A549 (cell line): ENCODE data around the gene MYOG. TPM values are rescaled to one million over a fixed set of nuclear protein-coding genes. Genes with fewer than 3 reads are reported as not detected.

Experiments
- ATAC-seq, 2 experiments: fragments of 200-7000 bp in 1 of 2; fragments of >200 bp in 1 of 2; cut with Nextera tagmentation in 1 of 2; cut with Tn5 transposase in 1 of 2; 3 replicates each; pipeline versions ENCODE4 v1.8.0 to v1.9.1; 2018 to 2020; ENCODE audit warnings: mild to moderate bottlenecking in 1 of 2, moderate library complexity in 1 of 2
- CTCF ChIA-PET: fragments of 300-600 bp; sonication (Branson Sonifier 250); formaldehyde crosslinking; extraction: SDS; loops from one replicate; lab custom pipeline; 2021; ENCODE audit warnings: antibody characterized with exemption, inconsistent platforms; lab: Yijun Ruan, JAX
- POLR2A ChIA-PET: fragments of 350-600 bp; formaldehyde crosslinking; extraction: SDS; loops from one replicate; lab custom pipeline; 2021; ENCODE audit warnings: antibody characterized with exemption, inconsistent platforms; lab: Yijun Ruan, JAX
- DNase-seq, 2 experiments: peaks; one replicate each; pipeline versions ENCODE4 v3.0.0 to v3.0.0-alpha.2; 2011 to 2016; ENCODE audit warnings: low read depth in 1 of 2, low spot score in 1 of 2
- FAIRE-seq: peaks from 2 replicates; lab custom pipeline; 2011; peaks lifted over from hg19 to GRCh38; lab: Jason Lieb, UNC
- H3K27ac ChIP-seq, 2 experiments: fragments of >200 bp; sonication (Bioruptor Twin); formaldehyde crosslinking; 3 replicates each; pipeline ENCODE4 v1.5.1; 2016 to 2017
- H3K4me1 ChIP-seq: fragments of >200 bp; sonication (Bioruptor Twin); formaldehyde crosslinking; 3 replicates; pipeline ENCODE4 v1.6.1; 2016
- H3K4me2 ChIP-seq: fragments of >200 bp; sonication (Bioruptor Twin); formaldehyde crosslinking; 3 replicates; pipeline ENCODE4 v1.6.1; 2016
- H3K4me3 ChIP-seq: fragments of >200 bp; sonication (Bioruptor Twin); formaldehyde crosslinking; 3 replicates; pipeline ENCODE4 v1.5.1; 2016
- H3K9me3 ChIP-seq: fragments of >200 bp; sonication (Bioruptor Twin); formaldehyde crosslinking; 3 replicates; pipeline ENCODE4 v1.6.1; 2016
- CBX8 ChIP-seq: fragments of 200-600 bp; sonication (generic); IDR thresholded peaks from 2 replicates; pipeline ENCODE4 v1.6.1; 2016
- CHD2 ChIP-seq: fragments of 150-350 bp; IDR thresholded peaks from 2 replicates; pipeline ENCODE4 v1.6.1; 2014; ENCODE audit warnings: low read length; ENCODE audit not compliant: partially characterized antibody
- EP300 ChIP-seq, 2 experiments: fragments of >200 bp; sonication (Bioruptor Twin); formaldehyde crosslinking; IDR thresholded peaks; 2 replicates in 1 of 2; 3 replicates in 1 of 2; pipeline ENCODE4 v1.6.1; 2016 to 2017
- ESRRA ChIP-seq: fragments of 150-350 bp; IDR thresholded peaks from 2 replicates; pipeline ENCODE4 v1.6.1; 2014; ENCODE audit warnings: mild to moderate bottlenecking, low read length, borderline replicate concordance
- FOSB ChIP-seq: fragments of 250-450 bp; sonication (Bioruptor Pico); IDR thresholded peaks from 2 replicates; pipeline ENCODE4 v1.5.0; 2020; ENCODE audit warnings: mild to moderate bottlenecking, moderate library complexity
- HEYL ChIP-seq: fragments of 250-450 bp; sonication (Bioruptor Pico); IDR thresholded peaks from 2 replicates; pipeline ENCODE4 v1.8.0; 2021; ENCODE audit warnings: mild to moderate bottlenecking, moderate library complexity
- HOXB5 ChIP-seq: fragments of 250-450 bp; sonication (Bioruptor Pico); IDR thresholded peaks from 2 replicates; pipeline ENCODE4 v1.5.0; 2020; ENCODE audit warnings: mild to moderate bottlenecking, moderate library complexity
- JUN ChIP-seq, 2 experiments: fragments of >200 bp; sonication (Bioruptor Twin); formaldehyde crosslinking; IDR thresholded peaks; 2 replicates in 1 of 2; 3 replicates in 1 of 2; pipeline ENCODE4 v1.6.1; 2016 to 2017
- KDM1A ChIP-seq: fragments of 200-600 bp; sonication (generic); IDR thresholded peaks from 2 replicates; pipeline ENCODE4 v1.6.1; 2016; ENCODE audit warnings: low read depth, mild to moderate bottlenecking
- MYC ChIP-seq: IDR thresholded peaks from 2 replicates; pipeline ENCODE4 v1.6.1; 2012; ENCODE audit warnings: mild to moderate bottlenecking, inconsistent platforms, low read length, improper control_type of control experiment, borderline replicate concordance
- NFE2L2 ChIP-seq: fragments of 150-350 bp; conservative IDR thresholded peaks from 2 replicates; pipeline ENCODE4 v1.6.1; 2014; ENCODE audit warnings: low read length
- NPAS2 ChIP-seq: fragments of 250-450 bp; sonication (Bioruptor Pico); IDR thresholded peaks from 2 replicates; pipeline ENCODE4 v1.8.0; 2022; ENCODE audit warnings: mild to moderate bottlenecking, moderate library complexity, borderline replicate concordance
- NR3C1 ChIP-seq: fragments of >200 bp; sonication (Bioruptor Twin); formaldehyde crosslinking; IDR thresholded peaks from 3 replicates; pipeline ENCODE4 v1.6.1; 2017
- PHF8 ChIP-seq: fragments of 200-600 bp; sonication (generic); IDR thresholded peaks from 2 replicates; pipeline ENCODE4 v1.6.1; 2016; ENCODE audit warnings: low read depth, mild to moderate bottlenecking, antibody characterized with exemption, moderate library complexity, borderline replicate concordance
- RARB ChIP-seq: fragments of 250-450 bp; sonication (Bioruptor Pico); IDR thresholded peaks from 2 replicates; pipeline ENCODE4 v1.8.0; 2021; ENCODE audit warnings: mild to moderate bottlenecking, moderate library complexity
- RCOR1 ChIP-seq: fragments of 150-350 bp; IDR thresholded peaks from 2 replicates; pipeline ENCODE4 v1.6.1; 2014; ENCODE audit warnings: antibody characterized with exemption, low read length, low read depth
- SMC3 ChIP-seq: fragments of >200 bp; sonication (Bioruptor Twin); formaldehyde crosslinking; IDR thresholded peaks from 3 replicates; pipeline ENCODE4 v1.6.1; 2018; ENCODE audit warnings: inconsistent platforms
- TP53 ChIP-seq: fragments of 250-450 bp; sonication (Bioruptor Pico); IDR thresholded peaks from 2 replicates; pipeline ENCODE4 v1.5.0; 2021; ENCODE audit warnings: mild to moderate bottlenecking, moderate library complexity
- ZC3H11A ChIP-seq: fragments of 450-650 bp; IDR thresholded peaks from 2 replicates; pipeline ENCODE4 v1.6.1; 2014; ENCODE audit warnings: antibody characterized with exemption, mild to moderate bottlenecking
- ZFP36 ChIP-seq: fragments of 450-650 bp; IDR thresholded peaks from 2 replicates; pipeline ENCODE4 v1.6.1; 2014; ENCODE audit warnings: borderline replicate concordance; ENCODE audit not compliant: partially characterized antibody
- ZSCAN20 ChIP-seq: fragments of 250-450 bp; sonication (Bioruptor Pico); IDR thresholded peaks from 2 replicates; pipeline ENCODE4 v1.8.0; 2022; ENCODE audit warnings: mild to moderate bottlenecking, moderate library complexity
- WGBS: methylation state at CpG from one replicate; pipeline ENCODE4 v1.1.6; 2017; ENCODE audit errors: missing lambda C conversion rate; 5-methylcytosine and 5-hydroxymethylcytosine counted together
- polyA plus RNA-seq, 4 experiments: library from polyadenylated mRNA; depleted of rRNA in 3 of 4; stranded (reverse); fragments of >200 nt; fragmentation: RNase III in 1 of 4; extraction: RNeasy Plus Mini Kit Qiagen cat#74134 plus additional on column Dnase treatment in 1 of 4; gene quantifications; 2 replicates in 3 of 4; 3 replicates in 1 of 4; pipeline ENCODE4 v1.2.3, GENCODE V29; 2011 to 2017
- TF ChIP-seq, protein P1 (sequence below): fragments of 150-350 bp; IDR thresholded peaks from 2 replicates; pipeline ENCODE4 v1.6.1; 2014; ENCODE audit warnings: low read depth, mild to moderate bottlenecking, low read length
- TF ChIP-seq, protein P2 (sequence below): IDR thresholded peaks from 2 replicates; pipeline ENCODE4 v1.6.1; 2012
- TF ChIP-seq, protein P3 (sequence below): fragments of >200 bp; sonication (Bioruptor Twin); formaldehyde crosslinking; IDR thresholded peaks from 3 replicates; pipeline ENCODE4 v1.5.1; 2016

The MYOG gene
- polyA plus RNA-seq, 2 of the 4 experiments (the other 2 are of a cell fraction): not detected

- no peak for FAIRE-seq
- no peak for TF ChIP-seq ZSCAN20 (CRISPR knock-in tag)
- no peak for TF ChIP-seq JUN (IDR thresholded peaks at IDR 0.05)
- TF ChIP-seq NPAS2: no peak
- no peak for TF ChIP-seq HEYL (CRISPR knock-in tag)
- TF ChIP-seq, all 56 proteins: peak for 0
- CTCF ChIA-PET: interaction anchor here (1.1 to 30.5 kb wide), 8 partner anchors 8 to 225 kb away, joined by 3 to 452 read pairs (median 227); partner anchors contain the start of gene MYBPH
- no peak overlapping the region for H3K27ac ChIP-seq
- no peak overlapping the region for H3K4me2 ChIP-seq
- ATAC-seq (no peak), DNase-seq (no peak)
- H3K9me3 ChIP-seq: no peaks in the 10 kb centered on the region
- peaks cover 6% of the 10 kb centered on the region; the same call in 2 of the 3 replicates for H3K4me1 ChIP-seq
- POLR2A ChIA-PET: no interaction called here
- no peak overlapping the region for H3K4me3 ChIP-seq
- WGBS: 71% methylated on average over 7 of the region's 7 CpGs
Observed at GRCh38 chr1:203044546-203045250, 41.1 kb downstream of the MYOG start.

- FAIRE-seq: no peak
- WGBS: 82% methylated on average over 14 of the region's 14 CpGs
- ChIA-PET CTCF (interaction anchor here (0.9 to 25.2 kb wide), 8 partner anchors 14 to 226 kb away, joined by 3 to 452 read pairs (median 118); partner anchors contain the start of gene MYBPH), POLR2A (no interaction called here)
- no peak overlapping the region for H3K4me3 ChIP-seq
- H3K9me3 ChIP-seq: no peaks in the 10 kb centered on the region
- H3K27ac ChIP-seq: no peak overlapping the region
- no peak for DNase-seq
- no peak overlapping the region for H3K4me2 ChIP-seq
- H3K4me1 ChIP-seq: peaks cover 8% of the 10 kb centered on the region; the same call in 2 of the 3 replicates
- ATAC-seq: no peak
- TF ChIP-seq ZC3H11A: no peak
- no peak for TF ChIP-seq FOSB
- no peak for TF ChIP-seq SMC3
- no peak for TF ChIP-seq ESRRA
- no peak for TF ChIP-seq PHF8
- no peak for TF ChIP-seq TP53 (CRISPR knock-in tag)
- TF ChIP-seq, protein P1, sequence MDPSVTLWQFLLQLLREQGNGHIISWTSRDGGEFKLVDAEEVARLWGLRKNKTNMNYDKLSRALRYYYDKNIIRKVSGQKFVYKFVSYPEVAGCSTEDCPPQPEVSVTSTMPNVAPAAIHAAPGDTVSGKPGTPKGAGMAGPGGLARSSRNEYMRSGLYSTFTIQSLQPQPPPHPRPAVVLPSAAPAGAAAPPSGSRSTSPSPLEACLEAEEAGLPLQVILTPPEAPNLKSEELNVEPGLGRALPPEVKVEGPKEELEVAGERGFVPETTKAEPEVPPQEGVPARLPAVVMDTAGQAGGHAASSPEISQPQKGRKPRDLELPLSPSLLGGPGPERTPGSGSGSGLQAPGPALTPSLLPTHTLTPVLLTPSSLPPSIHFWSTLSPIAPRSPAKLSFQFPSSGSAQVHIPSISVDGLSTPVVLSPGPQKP: no peak
- TF ChIP-seq CHD2: no peak
- no peak for TF ChIP-seq EP300 (IDR thresholded peaks at IDR 0.05)
- TF ChIP-seq RARB: no peak
- TF ChIP-seq, protein P2, sequence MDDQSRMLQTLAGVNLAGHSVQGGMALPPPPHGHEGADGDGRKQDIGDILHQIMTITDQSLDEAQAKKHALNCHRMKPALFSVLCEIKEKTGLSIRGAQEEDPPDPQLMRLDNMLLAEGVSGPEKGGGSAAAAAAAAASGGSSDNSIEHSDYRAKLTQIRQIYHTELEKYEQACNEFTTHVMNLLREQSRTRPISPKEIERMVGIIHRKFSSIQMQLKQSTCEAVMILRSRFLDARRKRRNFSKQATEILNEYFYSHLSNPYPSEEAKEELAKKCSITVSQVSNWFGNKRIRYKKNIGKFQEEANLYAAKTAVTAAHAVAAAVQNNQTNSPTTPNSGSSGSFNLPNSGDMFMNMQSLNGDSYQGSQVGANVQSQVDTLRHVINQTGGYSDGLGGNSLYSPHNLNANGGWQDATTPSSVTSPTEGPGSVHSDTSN: no peak
- TF ChIP-seq ZFP36: no peak
- no peak for TF ChIP-seq HOXB5 (CRISPR knock-in tag)
- TF ChIP-seq NR3C1: no peak
- no peak for TF ChIP-seq RCOR1
- TF ChIP-seq, all 56 proteins: peak for 0
Observed at GRCh38 chr1:203043830-203044545, 41.8 kb downstream of the MYOG start.

DNA sequence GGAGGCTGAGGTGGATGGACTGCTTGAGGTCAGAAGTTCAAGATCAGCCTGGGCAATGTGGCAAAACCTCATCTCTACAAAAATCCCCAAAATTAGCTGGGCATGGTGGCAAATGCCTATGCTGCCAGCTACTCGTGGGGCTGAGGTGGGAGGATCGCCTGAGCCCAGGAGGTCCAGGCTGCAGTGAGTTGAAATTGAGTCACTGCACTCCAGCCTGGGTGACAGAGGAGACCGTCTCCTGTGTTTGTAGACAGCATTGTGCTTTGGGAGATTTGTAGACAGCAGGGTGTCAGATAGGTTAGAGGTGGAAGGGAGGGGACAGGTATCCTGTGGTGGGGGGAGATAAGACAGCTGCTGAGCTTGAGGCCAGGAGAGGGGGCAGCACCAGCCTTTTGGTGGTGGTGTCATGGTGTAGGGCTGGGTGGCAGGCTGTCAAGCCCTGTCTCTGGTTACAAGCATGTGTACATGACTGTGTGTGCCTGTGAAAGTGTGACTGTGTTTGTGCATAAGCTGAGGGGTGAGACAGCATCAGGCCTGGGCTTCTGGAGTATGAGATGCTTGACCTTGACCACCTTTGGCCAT lies 44.4 kb downstream of the MYOG start:
- no peak overlapping the region for H3K4me2 ChIP-seq
- DNase-seq (no peak), FAIRE-seq (no peak), ATAC-seq (no peak)
- ChIA-PET CTCF (interaction anchor here (0.5 to 25.2 kb wide), 18 partner anchors 14 to 447 kb away, joined by 3 to 452 read pairs (median 10); partner anchors contain the start of genes ADORA1, MYBPH and PPFIA4), POLR2A (no interaction called here)
- WGBS: 15% methylated on average over 3 of the region's 3 CpGs
- no peaks in the 10 kb centered on the region for H3K9me3 ChIP-seq
- peaks cover 15% of the 10 kb centered on the region; the same call in 2 of the 3 replicates for H3K4me1 ChIP-seq
- TF ChIP-seq CBX8: no peak
- TF ChIP-seq NFE2L2: no peak
- TF ChIP-seq, protein P3, sequence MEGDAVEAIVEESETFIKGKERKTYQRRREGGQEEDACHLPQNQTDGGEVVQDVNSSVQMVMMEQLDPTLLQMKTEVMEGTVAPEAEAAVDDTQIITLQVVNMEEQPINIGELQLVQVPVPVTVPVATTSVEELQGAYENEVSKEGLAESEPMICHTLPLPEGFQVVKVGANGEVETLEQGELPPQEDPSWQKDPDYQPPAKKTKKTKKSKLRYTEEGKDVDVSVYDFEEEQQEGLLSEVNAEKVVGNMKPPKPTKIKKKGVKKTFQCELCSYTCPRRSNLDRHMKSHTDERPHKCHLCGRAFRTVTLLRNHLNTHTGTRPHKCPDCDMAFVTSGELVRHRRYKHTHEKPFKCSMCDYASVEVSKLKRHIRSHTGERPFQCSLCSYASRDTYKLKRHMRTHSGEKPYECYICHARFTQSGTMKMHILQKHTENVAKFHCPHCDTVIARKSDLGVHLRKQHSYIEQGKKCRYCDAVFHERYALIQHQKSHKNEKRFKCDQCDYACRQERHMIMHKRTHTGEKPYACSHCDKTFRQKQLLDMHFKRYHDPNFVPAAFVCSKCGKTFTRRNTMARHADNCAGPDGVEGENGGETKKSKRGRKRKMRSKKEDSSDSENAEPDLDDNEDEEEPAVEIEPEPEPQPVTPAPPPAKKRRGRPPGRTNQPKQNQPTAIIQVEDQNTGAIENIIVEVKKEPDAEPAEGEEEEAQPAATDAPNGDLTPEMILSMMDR: no peak
- no peak for TF ChIP-seq MYC
- TF ChIP-seq KDM1A: no peak
- H3K4me3 ChIP-seq: no peak overlapping the region
- no peak overlapping the region for H3K27ac ChIP-seq
